Peyer's patch (tissue), 4 donors: ENCODE measurements around the gene DTX4.

Experiments
- POLR2A ChIP-seq, 2 donors: fragments of 450-650 bp; IDR thresholded peaks; one replicate each; pipeline ENCODE4 v1.5.1; 2017; ENCODE audit warnings: antibody characterized with exemption in 2 of 2, mild to moderate bottlenecking in 2 of 2, moderate library complexity in 2 of 2
- TF ChIP-seq, protein P1 (sequence below), 6 experiments: fragments of 450-650 bp in 4 of 6; fragments of 200-600 bp in 2 of 6; sonication (generic) in 1 of 6; IDR thresholded peaks; one replicate each; pipeline ENCODE4 v1.5.1; 2017 to 2019; ENCODE audit warnings: antibody characterized with exemption in 6 of 6, mild to moderate bottlenecking in 3 of 6, moderate library complexity in 1 of 6

DNA sequence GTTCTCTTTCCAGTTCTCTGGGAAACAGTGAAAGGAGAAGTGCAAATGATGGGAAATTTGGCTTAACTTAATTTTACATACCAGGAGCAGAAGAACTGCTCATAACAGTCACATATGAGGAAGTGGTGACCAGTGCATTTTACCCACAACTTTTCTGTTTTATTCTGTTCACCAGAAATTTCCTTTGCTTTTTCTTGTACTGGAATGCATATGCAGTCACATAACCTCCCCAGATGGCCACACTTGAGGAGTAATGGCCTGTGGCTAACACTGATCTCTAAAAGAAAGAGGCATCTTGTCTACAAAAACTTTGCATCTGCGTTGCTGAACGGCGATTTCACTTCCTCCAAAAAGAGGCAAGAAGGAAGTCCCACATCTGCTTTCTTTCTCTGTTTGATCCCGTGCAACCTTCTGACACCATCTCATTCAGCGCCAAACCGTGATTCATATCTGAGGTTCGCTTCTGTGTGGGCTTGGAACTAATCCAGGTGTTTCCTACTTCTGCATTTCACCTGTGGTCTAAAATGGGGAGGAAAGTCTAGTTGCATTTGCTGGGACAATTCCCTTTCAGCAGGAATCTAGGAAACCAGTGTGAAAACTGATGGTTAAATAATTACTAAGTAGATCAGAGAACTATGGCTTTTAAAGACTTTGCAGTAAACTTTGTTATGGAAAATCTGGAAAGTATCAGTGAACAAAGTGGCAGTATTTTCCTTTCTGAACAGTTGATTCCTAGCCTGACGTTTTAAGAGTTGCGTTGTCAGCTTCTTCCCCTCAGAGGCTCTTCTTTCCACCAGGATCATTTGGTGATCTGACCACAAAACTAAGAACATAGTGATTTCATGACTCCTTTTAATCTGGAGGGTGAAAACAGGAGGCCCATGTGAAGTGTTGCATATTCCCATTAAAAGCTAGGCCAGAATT lies 45.0 kb downstream of the DTX4 start:
- TF ChIP-seq, protein P1, sequence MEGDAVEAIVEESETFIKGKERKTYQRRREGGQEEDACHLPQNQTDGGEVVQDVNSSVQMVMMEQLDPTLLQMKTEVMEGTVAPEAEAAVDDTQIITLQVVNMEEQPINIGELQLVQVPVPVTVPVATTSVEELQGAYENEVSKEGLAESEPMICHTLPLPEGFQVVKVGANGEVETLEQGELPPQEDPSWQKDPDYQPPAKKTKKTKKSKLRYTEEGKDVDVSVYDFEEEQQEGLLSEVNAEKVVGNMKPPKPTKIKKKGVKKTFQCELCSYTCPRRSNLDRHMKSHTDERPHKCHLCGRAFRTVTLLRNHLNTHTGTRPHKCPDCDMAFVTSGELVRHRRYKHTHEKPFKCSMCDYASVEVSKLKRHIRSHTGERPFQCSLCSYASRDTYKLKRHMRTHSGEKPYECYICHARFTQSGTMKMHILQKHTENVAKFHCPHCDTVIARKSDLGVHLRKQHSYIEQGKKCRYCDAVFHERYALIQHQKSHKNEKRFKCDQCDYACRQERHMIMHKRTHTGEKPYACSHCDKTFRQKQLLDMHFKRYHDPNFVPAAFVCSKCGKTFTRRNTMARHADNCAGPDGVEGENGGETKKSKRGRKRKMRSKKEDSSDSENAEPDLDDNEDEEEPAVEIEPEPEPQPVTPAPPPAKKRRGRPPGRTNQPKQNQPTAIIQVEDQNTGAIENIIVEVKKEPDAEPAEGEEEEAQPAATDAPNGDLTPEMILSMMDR (IDR thresholded peaks at IDR 0.05) = no peak
- TF ChIP-seq POLR2A (IDR thresholded peaks at IDR 0.05) = no peak
